A549 (cell line): Measurements from ENCODE around the gene SMIM35. TPM values are rescaled to one million over a fixed set of nuclear protein-coding genes. Genes with fewer than 3 reads are reported as not detected.

Experiments
- ATAC-seq, 2 experiments: fragments of 200-7000 bp in 1 of 2; fragments of >200 bp in 1 of 2; cut with Nextera tagmentation in 1 of 2; cut with Tn5 transposase in 1 of 2; 3 replicates each; pipeline versions ENCODE4 v1.8.0 to v1.9.1; 2018 to 2020; ENCODE audit warnings: mild to moderate bottlenecking in 1 of 2, moderate library complexity in 1 of 2
- CTCF ChIA-PET: fragments of 300-600 bp; sonication (Branson Sonifier 250); formaldehyde crosslinking; extraction: SDS; loops from one replicate; lab custom pipeline; 2021; ENCODE audit warnings: antibody characterized with exemption, inconsistent platforms; lab: Yijun Ruan, JAX
- POLR2A ChIA-PET: fragments of 350-600 bp; formaldehyde crosslinking; extraction: SDS; loops from one replicate; lab custom pipeline; 2021; ENCODE audit warnings: antibody characterized with exemption, inconsistent platforms; lab: Yijun Ruan, JAX
- DNase-seq, 2 experiments: peaks; one replicate each; pipeline versions ENCODE4 v3.0.0 to v3.0.0-alpha.2; 2011 to 2016; ENCODE audit warnings: low read depth in 1 of 2, low spot score in 1 of 2
- FAIRE-seq: peaks from 2 replicates; lab custom pipeline; 2011; peaks lifted over from hg19 to GRCh38; lab: Jason Lieb, UNC
- H3K27ac ChIP-seq, 2 experiments: fragments of >200 bp; sonication (Bioruptor Twin); formaldehyde crosslinking; 3 replicates each; pipeline ENCODE4 v1.5.1; 2016 to 2017
- H3K4me1 ChIP-seq: fragments of >200 bp; sonication (Bioruptor Twin); formaldehyde crosslinking; 3 replicates; pipeline ENCODE4 v1.6.1; 2016
- H3K4me2 ChIP-seq: fragments of >200 bp; sonication (Bioruptor Twin); formaldehyde crosslinking; 3 replicates; pipeline ENCODE4 v1.6.1; 2016
- H3K4me3 ChIP-seq: fragments of >200 bp; sonication (Bioruptor Twin); formaldehyde crosslinking; 3 replicates; pipeline ENCODE4 v1.5.1; 2016
- H3K9me3 ChIP-seq: fragments of >200 bp; sonication (Bioruptor Twin); formaldehyde crosslinking; 3 replicates; pipeline ENCODE4 v1.6.1; 2016
- CEBPB ChIP-seq, 2 experiments: fragments of >200 bp in 1 of 2; sonication (Bioruptor Twin) in 1 of 2; formaldehyde crosslinking in 1 of 2; IDR thresholded peaks; 2 replicates each; pipeline ENCODE4 v1.6.1; 2012 to 2016
- EHF ChIP-seq: fragments of 250-450 bp; sonication (Bioruptor Pico); IDR thresholded peaks from 2 replicates; pipeline ENCODE4 v1.5.0; 2020; ENCODE audit warnings: mild to moderate bottlenecking
- FOSB ChIP-seq: fragments of 250-450 bp; sonication (Bioruptor Pico); IDR thresholded peaks from 2 replicates; pipeline ENCODE4 v1.5.0; 2020; ENCODE audit warnings: mild to moderate bottlenecking, moderate library complexity
- FOSL2 ChIP-seq, 2 experiments: fragments of 450-650 bp in 1 of 2; fragments of >200 bp in 1 of 2; sonication (Bioruptor Twin) in 1 of 2; formaldehyde crosslinking; IDR thresholded peaks; 2 replicates each; pipeline versions ENCODE4 v1.5.0 to v1.6.1; 2016 to 2020; ENCODE audit warnings: mild to moderate bottlenecking in 1 of 2, moderate library complexity in 1 of 2
- HOXB13 ChIP-seq: fragments of 250-450 bp; sonication (Bioruptor Pico); IDR thresholded peaks from 2 replicates; pipeline ENCODE4 v1.5.0; 2020; ENCODE audit warnings: low read depth, mild to moderate bottlenecking, moderate library complexity
- HOXB5 ChIP-seq: fragments of 250-450 bp; sonication (Bioruptor Pico); IDR thresholded peaks from 2 replicates; pipeline ENCODE4 v1.5.0; 2020; ENCODE audit warnings: mild to moderate bottlenecking, moderate library complexity
- JUN ChIP-seq, 2 experiments: fragments of >200 bp; sonication (Bioruptor Twin); formaldehyde crosslinking; IDR thresholded peaks; 2 replicates in 1 of 2; 3 replicates in 1 of 2; pipeline ENCODE4 v1.6.1; 2016 to 2017
- MAFK ChIP-seq: fragments of 450-650 bp; IDR thresholded peaks from 2 replicates; pipeline ENCODE4 v1.6.1; 2014; ENCODE audit not compliant: partially characterized antibody
- POLR2A ChIP-seq: IDR thresholded peaks from 2 replicates; pipeline ENCODE4 v1.6.1; 2012; ENCODE audit warnings: mild to moderate bottlenecking, low read length
- POLR2AphosphoS2 ChIP-seq: conservative IDR thresholded peaks from 2 replicates; pipeline ENCODE4 v1.6.1; 2012; ENCODE audit warnings: low read length, improper control_type of control experiment, inconsistent platforms
- RAD21 ChIP-seq, 2 experiments: fragments of >200 bp in 1 of 2; sonication (Bioruptor Twin) in 1 of 2; formaldehyde crosslinking in 1 of 2; IDR thresholded peaks in 1 of 2; conservative IDR thresholded peaks in 1 of 2; 2 replicates in 1 of 2; 3 replicates in 1 of 2; pipeline ENCODE4 v1.6.1; 2012 to 2018; ENCODE audit warnings: inconsistent platforms in 1 of 2
- RCOR1 ChIP-seq: fragments of 150-350 bp; IDR thresholded peaks from 2 replicates; pipeline ENCODE4 v1.6.1; 2014; ENCODE audit warnings: antibody characterized with exemption, low read length, low read depth
- SMC3 ChIP-seq: fragments of >200 bp; sonication (Bioruptor Twin); formaldehyde crosslinking; IDR thresholded peaks from 3 replicates; pipeline ENCODE4 v1.6.1; 2018; ENCODE audit warnings: inconsistent platforms
- SREBF2 ChIP-seq: fragments of 450-650 bp; IDR thresholded peaks from 2 replicates; pipeline ENCODE4 v1.6.1; 2014; ENCODE audit warnings: mild to moderate bottlenecking, moderate library complexity
- TP53 ChIP-seq: fragments of 250-450 bp; sonication (Bioruptor Pico); IDR thresholded peaks from 2 replicates; pipeline ENCODE4 v1.5.0; 2021; ENCODE audit warnings: mild to moderate bottlenecking, moderate library complexity
- ZC3H11A ChIP-seq: fragments of 450-650 bp; IDR thresholded peaks from 2 replicates; pipeline ENCODE4 v1.6.1; 2014; ENCODE audit warnings: antibody characterized with exemption, mild to moderate bottlenecking
- WGBS: methylation state at CpG from one replicate; pipeline ENCODE4 v1.1.6; 2017; ENCODE audit errors: missing lambda C conversion rate; 5-methylcytosine and 5-hydroxymethylcytosine counted together
- polyA minus RNA-seq: library from RNA; depleted of rRNA, polyadenylated mRNA; stranded (reverse); fragments of >200 nt; gene quantifications from 2 replicates; pipeline ENCODE4 v1.2.3, GENCODE V29; 2011; rRNA and poly(A)+ RNA removed
- polyA plus RNA-seq, 4 experiments: library from polyadenylated mRNA; depleted of rRNA in 3 of 4; stranded (reverse); fragments of >200 nt; fragmentation: RNase III in 1 of 4; extraction: RNeasy Plus Mini Kit Qiagen cat#74134 plus additional on column Dnase treatment in 1 of 4; gene quantifications; 2 replicates in 3 of 4; 3 replicates in 1 of 4; pipeline ENCODE4 v1.2.3, GENCODE V29; 2011 to 2017
- TF ChIP-seq, protein P1 (sequence below): fragments of 200-600 bp; sonication (generic); IDR thresholded peaks from 2 replicates; pipeline ENCODE4 v1.6.1; 2016; ENCODE audit warnings: antibody characterized with exemption, mild to moderate bottlenecking, moderate library complexity
- TF ChIP-seq, protein P2 (sequence below): IDR thresholded peaks from 2 replicates; pipeline ENCODE4 v1.6.1; 2012
- TF ChIP-seq, protein P3 (sequence below): fragments of 250-450 bp; sonication (Bioruptor Pico); IDR thresholded peaks from 2 replicates; pipeline ENCODE4 v1.5.0; 2021; ENCODE audit warnings: mild to moderate bottlenecking, moderate library complexity, borderline replicate concordance
- TF ChIP-seq, protein P4 (sequence below): fragments of 450-650 bp; IDR thresholded peaks from 2 replicates; pipeline ENCODE4 v1.6.1; 2014; ENCODE audit warnings: antibody characterized with exemption
- TF ChIP-seq, protein P5 (sequence below): fragments of >200 bp; sonication (Bioruptor Twin); formaldehyde crosslinking; IDR thresholded peaks from 3 replicates; pipeline ENCODE4 v1.5.1; 2016
- TF ChIP-seq, protein P6 (sequence below): fragments of 150-350 bp; IDR thresholded peaks from 2 replicates; pipeline ENCODE4 v1.6.1; 2014; ENCODE audit warnings: low read depth, mild to moderate bottlenecking, low read length

SMIM35 gene
- polyA plus RNA-seq (2011; rRNA removed) (not detected in 2 replicates), polyA plus RNA-seq (2017; fragmentation: RNase III; extraction: RNeasy Plus Mini Kit Qiagen cat#74134 plus additional on column Dnase treatment) (not detected in 3 replicates), polyA minus RNA-seq (not detected in 2 replicates)
- polyA plus RNA-seq (2012; cell fraction: cytosol; rRNA removed): not detected in 2 replicates
- polyA plus RNA-seq (2012; cell fraction: nucleus; rRNA removed): not detected in 2 replicates

DNA sequence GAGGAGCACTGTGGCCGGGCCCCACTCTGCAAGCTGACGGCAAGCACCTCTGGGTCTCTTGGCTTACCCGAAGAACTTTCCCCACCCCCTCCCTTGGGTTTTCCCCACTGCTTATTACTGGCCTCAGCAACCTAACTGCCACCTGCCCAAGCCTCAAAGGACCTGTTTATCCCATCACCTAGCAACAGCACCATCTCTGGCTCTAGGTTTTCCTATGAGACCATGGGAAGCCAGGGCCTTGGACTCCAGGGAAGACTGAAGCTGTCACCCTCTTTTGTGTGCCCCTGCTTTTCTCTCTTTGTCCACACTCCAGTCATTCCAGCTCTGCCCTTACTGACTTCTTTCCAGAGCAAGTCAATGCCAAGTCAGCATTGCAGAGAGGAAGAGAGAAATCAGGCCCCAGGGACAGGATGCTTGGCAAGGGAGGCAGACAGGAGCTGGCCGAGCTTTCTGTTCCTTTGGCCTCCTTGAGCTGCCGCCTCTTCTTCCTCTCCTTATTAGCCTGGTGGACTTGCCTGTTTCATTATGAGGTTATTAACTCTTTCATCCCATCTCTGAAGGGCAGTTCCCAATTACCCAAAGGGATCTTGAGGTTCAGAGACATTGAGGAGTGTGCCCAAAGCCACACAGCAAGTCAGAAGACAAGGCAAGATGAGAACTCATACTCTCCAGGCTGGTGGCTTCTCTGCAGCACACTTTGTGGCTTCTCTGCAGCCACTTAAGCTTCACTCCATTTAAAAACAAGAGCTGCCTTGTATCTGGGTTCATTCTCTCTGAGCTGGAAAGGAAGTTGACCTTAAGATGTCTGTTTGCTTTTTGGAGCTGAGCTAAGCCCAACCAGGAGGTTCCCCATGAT is at the start of gene SMIM35:
Gene SMIM35, minus strand, starts transcription at position 51 of the 856 bp plus-strand sequence. CDS start 206 bp downstream, outside the sequence.
- CTCF ChIA-PET: interaction anchor here (1.3 to 1.4 kb wide), 2 partner anchors 34 to 57 kb away, joined by 4 to 5 read pairs; no protein-coding TSS in a partner anchor
- H3K4me1 ChIP-seq: no peaks in the 10 kb centered on the region
- ATAC-seq: no peak
- TF ChIP-seq TP53 (CRISPR knock-in tag) (no peak), JUN (IDR thresholded peaks at IDR 0.05) (no peak), FOSL2 (IDR thresholded peaks at IDR 0.05) (no peak), FOSL2 (CRISPR knock-in tag; IDR thresholded peaks at IDR 0.05) (no peak), SREBF2 (no peak), HOXB5 (no peak), RAD21 (conservative IDR thresholded peaks at IDR 0.05 in 1 of 2, IDR thresholded peaks at IDR 0.05 in 1 of 2) (no peak), POLR2A (no peak), EHF (CRISPR knock-in tag) (no peak), POLR2AphosphoS2 (no peak)
- TF ChIP-seq, protein P1, sequence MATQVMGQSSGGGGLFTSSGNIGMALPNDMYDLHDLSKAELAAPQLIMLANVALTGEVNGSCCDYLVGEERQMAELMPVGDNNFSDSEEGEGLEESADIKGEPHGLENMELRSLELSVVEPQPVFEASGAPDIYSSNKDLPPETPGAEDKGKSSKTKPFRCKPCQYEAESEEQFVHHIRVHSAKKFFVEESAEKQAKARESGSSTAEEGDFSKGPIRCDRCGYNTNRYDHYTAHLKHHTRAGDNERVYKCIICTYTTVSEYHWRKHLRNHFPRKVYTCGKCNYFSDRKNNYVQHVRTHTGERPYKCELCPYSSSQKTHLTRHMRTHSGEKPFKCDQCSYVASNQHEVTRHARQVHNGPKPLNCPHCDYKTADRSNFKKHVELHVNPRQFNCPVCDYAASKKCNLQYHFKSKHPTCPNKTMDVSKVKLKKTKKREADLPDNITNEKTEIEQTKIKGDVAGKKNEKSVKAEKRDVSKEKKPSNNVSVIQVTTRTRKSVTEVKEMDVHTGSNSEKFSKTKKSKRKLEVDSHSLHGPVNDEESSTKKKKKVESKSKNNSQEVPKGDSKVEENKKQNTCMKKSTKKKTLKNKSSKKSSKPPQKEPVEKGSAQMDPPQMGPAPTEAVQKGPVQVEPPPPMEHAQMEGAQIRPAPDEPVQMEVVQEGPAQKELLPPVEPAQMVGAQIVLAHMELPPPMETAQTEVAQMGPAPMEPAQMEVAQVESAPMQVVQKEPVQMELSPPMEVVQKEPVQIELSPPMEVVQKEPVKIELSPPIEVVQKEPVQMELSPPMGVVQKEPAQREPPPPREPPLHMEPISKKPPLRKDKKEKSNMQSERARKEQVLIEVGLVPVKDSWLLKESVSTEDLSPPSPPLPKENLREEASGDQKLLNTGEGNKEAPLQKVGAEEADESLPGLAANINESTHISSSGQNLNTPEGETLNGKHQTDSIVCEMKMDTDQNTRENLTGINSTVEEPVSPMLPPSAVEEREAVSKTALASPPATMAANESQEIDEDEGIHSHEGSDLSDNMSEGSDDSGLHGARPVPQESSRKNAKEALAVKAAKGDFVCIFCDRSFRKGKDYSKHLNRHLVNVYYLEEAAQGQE: no peak
- TF ChIP-seq, protein P2, sequence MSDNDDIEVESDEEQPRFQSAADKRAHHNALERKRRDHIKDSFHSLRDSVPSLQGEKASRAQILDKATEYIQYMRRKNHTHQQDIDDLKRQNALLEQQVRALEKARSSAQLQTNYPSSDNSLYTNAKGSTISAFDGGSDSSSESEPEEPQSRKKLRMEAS: no peak
- TF ChIP-seq, protein P3, sequence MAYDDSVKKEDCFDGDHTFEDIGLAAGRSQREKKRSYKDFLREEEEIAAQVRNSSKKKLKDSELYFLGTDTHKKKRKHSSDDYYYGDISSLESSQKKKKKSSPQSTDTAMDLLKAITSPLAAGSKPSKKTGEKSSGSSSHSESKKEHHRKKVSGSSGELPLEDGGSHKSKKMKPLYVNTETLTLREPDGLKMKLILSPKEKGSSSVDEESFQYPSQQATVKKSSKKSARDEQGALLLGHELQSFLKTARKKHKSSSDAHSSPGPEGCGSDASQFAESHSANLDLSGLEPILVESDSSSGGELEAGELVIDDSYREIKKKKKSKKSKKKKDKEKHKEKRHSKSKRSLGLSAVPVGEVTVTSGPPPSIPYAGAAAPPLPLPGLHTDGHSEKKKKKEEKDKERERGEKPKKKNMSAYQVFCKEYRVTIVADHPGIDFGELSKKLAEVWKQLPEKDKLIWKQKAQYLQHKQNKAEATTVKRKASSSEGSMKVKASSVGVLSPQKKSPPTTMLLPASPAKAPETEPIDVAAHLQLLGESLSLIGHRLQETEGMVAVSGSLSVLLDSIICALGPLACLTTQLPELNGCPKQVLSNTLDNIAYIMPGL (CRISPR knock-in tag): no peak
- TF ChIP-seq, protein P4, sequence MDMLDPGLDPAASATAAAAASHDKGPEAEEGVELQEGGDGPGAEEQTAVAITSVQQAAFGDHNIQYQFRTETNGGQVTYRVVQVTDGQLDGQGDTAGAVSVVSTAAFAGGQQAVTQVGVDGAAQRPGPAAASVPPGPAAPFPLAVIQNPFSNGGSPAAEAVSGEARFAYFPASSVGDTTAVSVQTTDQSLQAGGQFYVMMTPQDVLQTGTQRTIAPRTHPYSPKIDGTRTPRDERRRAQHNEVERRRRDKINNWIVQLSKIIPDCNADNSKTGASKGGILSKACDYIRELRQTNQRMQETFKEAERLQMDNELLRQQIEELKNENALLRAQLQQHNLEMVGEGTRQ: no peak
- TF ChIP-seq, all 56 proteins: peak for 0
- POLR2A ChIA-PET: no interaction called here
- H3K4me3 ChIP-seq: no peak within 1 kb of the TSS
- WGBS: 57% methylated on average over 3 of the region's 5 CpGs
- no peak within 1 kb of the TSS for H3K4me2 ChIP-seq
- no peak within 1 kb of the TSS for H3K27ac ChIP-seq
- FAIRE-seq: no peak
- H3K9me3 ChIP-seq: peaks cover 14% of the 10 kb centered on the region; the same call in 2 of the 3 replicates
- no peak for DNase-seq

DNA sequence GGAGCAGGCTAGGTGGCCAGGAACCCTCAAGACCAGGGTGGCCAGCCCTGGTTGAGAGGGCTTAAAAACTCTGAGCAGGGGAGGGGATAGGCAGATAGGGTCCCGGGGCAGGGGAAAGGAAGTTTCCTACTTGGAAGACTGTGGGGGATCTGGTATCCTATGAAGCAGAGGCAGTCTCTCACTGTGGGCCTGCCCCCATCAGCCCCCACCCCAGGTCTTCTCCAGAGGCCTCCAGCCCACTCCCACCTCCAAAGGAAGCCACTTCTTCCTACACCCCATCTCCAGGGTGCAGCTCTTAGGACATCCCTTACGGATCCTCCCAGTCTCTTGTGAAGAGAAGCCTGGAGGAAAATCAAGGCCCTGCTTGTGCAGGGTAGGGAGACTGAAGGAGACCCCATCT is 49.6 kb upstream of the SMIM35 start:
- POLR2A ChIA-PET: no interaction called here
- H3K4me1 ChIP-seq: no peaks in the 10 kb centered on the region
- H3K4me2 ChIP-seq: no peak overlapping the region
- WGBS: 0% methylated on average over 1 of the region's 2 CpGs
- CTCF ChIA-PET: interaction anchor here (0.7 to 14.9 kb wide), 2 partner anchors 9 to 32 kb away, joined by 4 to 165 read pairs; no protein-coding TSS in a partner anchor
- FAIRE-seq (no peak), ATAC-seq (no peak), DNase-seq (no peak)
- no peak overlapping the region for H3K27ac ChIP-seq
- no peaks in the 10 kb centered on the region for H3K9me3 ChIP-seq
- no peak overlapping the region for H3K4me3 ChIP-seq
- TF ChIP-seq TP53 (CRISPR knock-in tag) (no peak), RCOR1 (no peak), CEBPB (IDR thresholded peaks at IDR 0.05) (no peak), MAFK (no peak), POLR2A (no peak), HOXB13 (CRISPR knock-in tag) (no peak), FOSB (no peak), ZC3H11A (no peak), SMC3 (no peak), EHF (CRISPR knock-in tag) (no peak), RAD21 (conservative IDR thresholded peaks at IDR 0.05 in 1 of 2, IDR thresholded peaks at IDR 0.05 in 1 of 2) (no peak)
- TF ChIP-seq, protein P5, sequence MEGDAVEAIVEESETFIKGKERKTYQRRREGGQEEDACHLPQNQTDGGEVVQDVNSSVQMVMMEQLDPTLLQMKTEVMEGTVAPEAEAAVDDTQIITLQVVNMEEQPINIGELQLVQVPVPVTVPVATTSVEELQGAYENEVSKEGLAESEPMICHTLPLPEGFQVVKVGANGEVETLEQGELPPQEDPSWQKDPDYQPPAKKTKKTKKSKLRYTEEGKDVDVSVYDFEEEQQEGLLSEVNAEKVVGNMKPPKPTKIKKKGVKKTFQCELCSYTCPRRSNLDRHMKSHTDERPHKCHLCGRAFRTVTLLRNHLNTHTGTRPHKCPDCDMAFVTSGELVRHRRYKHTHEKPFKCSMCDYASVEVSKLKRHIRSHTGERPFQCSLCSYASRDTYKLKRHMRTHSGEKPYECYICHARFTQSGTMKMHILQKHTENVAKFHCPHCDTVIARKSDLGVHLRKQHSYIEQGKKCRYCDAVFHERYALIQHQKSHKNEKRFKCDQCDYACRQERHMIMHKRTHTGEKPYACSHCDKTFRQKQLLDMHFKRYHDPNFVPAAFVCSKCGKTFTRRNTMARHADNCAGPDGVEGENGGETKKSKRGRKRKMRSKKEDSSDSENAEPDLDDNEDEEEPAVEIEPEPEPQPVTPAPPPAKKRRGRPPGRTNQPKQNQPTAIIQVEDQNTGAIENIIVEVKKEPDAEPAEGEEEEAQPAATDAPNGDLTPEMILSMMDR: no peak
- TF ChIP-seq, protein P6, sequence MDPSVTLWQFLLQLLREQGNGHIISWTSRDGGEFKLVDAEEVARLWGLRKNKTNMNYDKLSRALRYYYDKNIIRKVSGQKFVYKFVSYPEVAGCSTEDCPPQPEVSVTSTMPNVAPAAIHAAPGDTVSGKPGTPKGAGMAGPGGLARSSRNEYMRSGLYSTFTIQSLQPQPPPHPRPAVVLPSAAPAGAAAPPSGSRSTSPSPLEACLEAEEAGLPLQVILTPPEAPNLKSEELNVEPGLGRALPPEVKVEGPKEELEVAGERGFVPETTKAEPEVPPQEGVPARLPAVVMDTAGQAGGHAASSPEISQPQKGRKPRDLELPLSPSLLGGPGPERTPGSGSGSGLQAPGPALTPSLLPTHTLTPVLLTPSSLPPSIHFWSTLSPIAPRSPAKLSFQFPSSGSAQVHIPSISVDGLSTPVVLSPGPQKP: no peak
- TF ChIP-seq, protein P4: no peak
